ENCODE results near the gene LRRC37A3.
A peak's percentile ranks its signal among the peaks of the same experiment; 100 is the strongest.
"Not testable (repeated sequence)": the region's sequence is repeated elsewhere in the genome, so short reads cannot be mapped to it uniquely, and the experiment has no call there.

LRRC37A3 gene

GRCh38 chr17:64919289-64920025 is at the start of gene LRRC37A3:
Gene LRRC37A3, minus strand, starts transcription at chr17:64919478. Its CDS starts 22,221 bp downstream, at chr17:64897257.
- ATAC-seq (peak; percentile 99), DNase-seq (peak; percentile 100)
- H3K4me3 Mint-ChIP-seq: peak within 1 kb of the TSS; percentile 88 to 90
- H3K27me3 Mint-ChIP-seq, H3K9me3 Mint-ChIP-seq: not testable (repeated sequence)
- peak within 1 kb of the TSS; percentile 93 to 95 for H3K27ac Mint-ChIP-seq
- peaks cover 30% of the 10 kb centered on the region for H3K4me1 Mint-ChIP-seq

GRCh38 chr17:64965873-64966287 is 46.6 kb upstream of the LRRC37A3 start:
- Mint-ChIP-seq H3K4me3 (peak overlapping the region; percentile 53 to 66), H3K27ac (peak overlapping the region; percentile 40 to 78), H3K4me1 (peaks cover 61% of the 10 kb centered on the region)
- H3K27me3 Mint-ChIP-seq, H3K9me3 Mint-ChIP-seq: not testable (repeated sequence)
- DNase-seq (peak; percentile 85 to 90), ATAC-seq (peak; percentile 97)

DNA sequence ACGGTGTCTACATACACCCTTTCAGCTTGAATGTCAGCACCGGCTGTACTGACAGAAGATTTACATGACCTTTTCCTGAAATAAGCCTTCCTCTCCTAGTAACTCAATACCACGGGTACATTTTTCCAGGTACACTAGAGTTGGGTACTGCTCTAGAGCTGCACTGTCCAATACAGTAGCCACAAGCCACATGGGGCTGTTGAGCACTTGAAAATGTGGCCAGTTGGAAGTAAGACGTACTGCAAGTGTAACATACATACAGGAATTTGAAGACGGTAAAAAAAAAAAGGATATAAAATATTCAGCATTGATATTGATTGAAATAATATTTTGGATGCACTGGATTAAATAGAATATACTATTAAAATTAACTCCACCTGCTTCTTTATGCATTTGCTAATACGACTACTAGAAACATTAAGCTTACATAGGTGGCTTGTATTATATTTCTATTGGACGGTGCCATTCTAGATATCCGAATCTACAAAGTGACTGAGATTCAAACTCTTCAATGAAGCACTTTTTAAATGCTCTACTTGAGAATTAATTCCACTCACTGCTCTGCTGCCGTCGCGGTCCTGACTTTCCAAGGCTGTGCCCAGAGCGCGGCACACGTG is 46.1 kb upstream of the LRRC37A3 start:
- peak overlapping the region; percentile 40 to 78 for H3K27ac Mint-ChIP-seq
- not testable (repeated sequence) for H3K9me3 Mint-ChIP-seq, DNase-seq, H3K27me3 Mint-ChIP-seq, ATAC-seq
- peaks cover 61% of the 10 kb centered on the region for H3K4me1 Mint-ChIP-seq
- peak overlapping the region; percentile 47 to 66 for H3K4me3 Mint-ChIP-seq

GRCh38 chr17:64964796-64965195 is 45.5 kb upstream of the LRRC37A3 start:
- H3K4me3 Mint-ChIP-seq: peak overlapping the region in 1 of 2 donors; percentile 34
- DNase-seq: no peak
- ATAC-seq: no peak
- no peaks in the 10 kb centered on the region for H3K9me3 Mint-ChIP-seq
- H3K4me1 Mint-ChIP-seq: peaks cover 61% of the 10 kb centered on the region
- no peak overlapping the region for H3K27ac Mint-ChIP-seq
- H3K27me3 Mint-ChIP-seq: no peaks in the 10 kb centered on the region

DNA sequence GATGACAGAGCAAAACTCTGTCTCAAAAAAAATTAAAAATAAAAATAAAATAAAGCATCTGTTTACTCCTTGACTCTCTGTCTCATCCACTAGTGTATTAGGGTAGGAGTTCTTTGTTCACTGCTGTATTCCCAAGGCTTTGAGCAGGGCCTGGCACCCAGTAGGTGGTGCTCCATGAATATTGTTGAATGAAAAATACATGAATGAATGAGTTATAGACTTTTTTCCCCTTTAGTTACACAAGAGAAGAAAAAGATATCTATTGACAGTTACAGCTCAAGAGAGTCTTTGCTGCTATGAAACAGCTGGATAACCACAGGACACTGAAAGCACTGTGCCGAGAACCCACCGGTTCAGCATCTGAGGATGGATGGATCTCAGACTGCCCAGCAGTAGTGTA is 44.5 kb upstream of the LRRC37A3 start:
- not testable (repeated sequence) for H3K9me3 Mint-ChIP-seq, ATAC-seq, H3K27me3 Mint-ChIP-seq, H3K27ac Mint-ChIP-seq, DNase-seq, H3K4me3 Mint-ChIP-seq
- H3K4me1 Mint-ChIP-seq: peaks cover 52% of the 10 kb centered on the region

DNA sequence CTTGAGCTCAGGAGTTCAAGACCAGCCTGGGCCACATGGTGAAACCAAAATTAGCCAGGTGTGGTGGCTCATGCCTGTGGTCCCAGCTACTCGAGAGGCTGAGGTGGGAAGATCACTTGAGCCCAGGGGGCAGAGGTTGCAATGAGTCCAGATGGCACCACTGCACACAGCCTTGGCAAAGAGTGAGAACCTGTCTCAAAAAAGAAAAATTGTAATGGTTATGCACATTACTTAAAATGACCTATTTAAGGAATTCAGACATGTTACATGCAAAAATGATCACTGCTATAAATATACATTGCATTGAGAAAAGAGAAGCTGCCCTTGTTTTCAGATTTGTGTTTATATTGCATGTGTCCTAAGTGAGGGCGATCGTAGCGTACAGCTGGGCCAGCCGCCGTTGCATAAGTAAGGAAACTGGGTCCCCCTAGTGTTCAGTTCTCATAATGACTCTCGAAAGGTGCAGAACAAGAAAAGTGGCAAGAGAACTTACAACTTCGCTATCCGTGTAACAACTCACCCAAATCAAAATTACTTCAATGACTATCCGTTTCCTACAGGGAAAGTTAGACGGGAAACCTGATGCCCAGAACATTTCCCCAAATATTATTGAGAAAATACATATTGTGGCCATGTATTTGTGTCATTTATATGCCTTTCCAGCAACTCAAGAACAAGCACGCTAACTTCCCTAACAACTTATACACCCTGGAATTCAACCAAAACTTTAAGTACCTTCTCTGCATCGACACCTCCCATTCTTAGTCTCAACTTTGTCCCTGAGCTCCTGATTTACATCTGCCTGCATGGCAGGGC is 42.5 kb upstream of the LRRC37A3 start:
- peak; percentile 62 to 64 for DNase-seq
- H3K9me3 Mint-ChIP-seq, ATAC-seq, H3K27me3 Mint-ChIP-seq, H3K27ac Mint-ChIP-seq: not testable (repeated sequence)
- peaks cover 32% of the 10 kb centered on the region for H3K4me1 Mint-ChIP-seq
- peak overlapping the region in 1 of 2 donors; percentile 29 for H3K4me3 Mint-ChIP-seq

DNA sequence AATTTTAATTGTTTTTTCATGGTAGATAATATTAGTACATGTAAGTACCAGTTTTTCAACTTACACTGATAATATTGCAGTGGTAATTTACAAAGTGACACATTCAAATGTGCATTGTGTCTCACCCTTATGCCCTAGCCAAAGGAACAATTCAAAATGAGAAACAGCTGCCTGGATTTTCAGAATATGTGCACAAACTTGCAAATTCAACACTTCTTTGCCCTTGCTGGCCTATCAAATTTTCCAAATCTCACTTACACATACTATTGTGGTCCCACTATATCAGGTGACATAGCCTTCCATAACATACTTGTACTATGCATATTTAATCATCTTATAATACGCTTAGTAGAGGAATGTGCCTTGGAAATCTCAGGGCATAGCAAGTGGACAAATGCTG is 32.6 kb upstream of the LRRC37A3 start:
- DNase-seq: no peak
- Mint-ChIP-seq H3K4me3 (no peak overlapping the region), H3K27me3 (no peaks in the 10 kb centered on the region), H3K27ac (no peak overlapping the region), H3K9me3 (no peaks in the 10 kb centered on the region), H3K4me1 (no peaks in the 10 kb centered on the region)
- ATAC-seq: no peak

DNA sequence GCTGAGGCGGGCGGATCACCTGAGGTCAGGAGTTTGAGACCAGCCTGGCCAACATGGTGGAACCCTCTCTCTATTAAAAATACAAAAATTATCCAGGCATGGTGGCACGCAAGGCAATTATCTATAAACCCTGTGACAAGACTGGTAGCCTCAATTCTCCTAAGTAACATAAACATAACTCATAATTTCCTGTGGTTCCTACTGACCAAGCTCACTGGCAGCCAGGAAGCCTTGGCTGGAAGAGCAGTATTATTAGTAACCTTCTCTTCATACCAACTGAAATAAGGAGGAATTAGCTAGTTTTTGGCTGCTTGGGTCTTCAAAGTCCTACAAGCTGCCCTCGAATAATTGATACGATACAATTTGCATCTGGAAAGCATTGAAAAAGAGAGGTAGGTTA is 31.6 kb upstream of the LRRC37A3 start:
- H3K27ac Mint-ChIP-seq: no peak overlapping the region
- no peaks in the 10 kb centered on the region for H3K4me1 Mint-ChIP-seq
- no peaks in the 10 kb centered on the region for H3K9me3 Mint-ChIP-seq
- ATAC-seq (no peak), DNase-seq (no peak)
- H3K27me3 Mint-ChIP-seq: no peaks in the 10 kb centered on the region
- no peak overlapping the region for H3K4me3 Mint-ChIP-seq

DNA sequence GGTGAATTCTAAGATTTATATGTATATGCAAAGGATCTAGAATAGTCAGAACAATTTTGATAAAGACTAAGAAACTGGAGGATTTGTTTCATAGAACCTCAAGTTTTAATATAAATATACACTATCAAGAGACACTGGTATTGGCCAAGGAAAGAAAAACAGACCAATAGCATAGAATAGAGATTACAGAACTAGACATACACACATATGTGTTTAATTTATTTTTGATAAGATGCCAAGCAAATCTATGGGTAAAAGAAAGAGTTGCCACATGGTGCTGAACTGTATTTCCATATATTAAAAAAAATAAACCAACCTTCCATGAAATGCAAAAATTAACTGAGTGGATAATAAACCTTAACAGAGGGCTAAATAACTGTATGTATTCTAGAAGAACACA is 27.9 kb upstream of the LRRC37A3 start:
- Mint-ChIP-seq H3K4me3 (no peak overlapping the region), H3K27ac (no peak overlapping the region), H3K4me1 (no peaks in the 10 kb centered on the region), H3K9me3 (no peaks in the 10 kb centered on the region), H3K27me3 (no peaks in the 10 kb centered on the region)
- ATAC-seq (no peak), DNase-seq (no peak)

DNA sequence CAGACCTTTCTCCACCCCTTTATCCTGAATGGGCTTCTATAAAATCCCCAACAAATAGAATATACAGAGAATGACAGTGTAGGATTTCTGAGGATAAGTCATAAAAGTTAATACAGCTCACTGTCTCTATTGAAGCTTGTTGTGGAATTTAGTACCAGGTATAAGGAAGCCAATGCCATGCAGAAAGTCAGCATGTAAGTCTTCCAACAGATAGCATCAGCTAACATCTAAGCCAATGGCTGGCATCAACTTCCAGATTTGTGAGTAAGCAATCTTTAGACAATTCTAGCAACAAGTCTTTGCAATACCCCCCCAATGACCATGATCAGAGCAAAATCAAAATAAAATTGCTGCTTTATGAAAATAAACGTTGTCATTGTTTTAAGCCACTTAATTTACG is 22.5 kb upstream of the LRRC37A3 start:
- ATAC-seq: no peak
- H3K27ac Mint-ChIP-seq: no peak overlapping the region
- peaks cover 6% of the 10 kb centered on the region for H3K4me1 Mint-ChIP-seq
- H3K27me3 Mint-ChIP-seq: peaks cover 9% of the 10 kb centered on the region
- H3K4me3 Mint-ChIP-seq: no peak overlapping the region
- no peak for DNase-seq
- no peaks in the 10 kb centered on the region for H3K9me3 Mint-ChIP-seq

GRCh38 chr17:64941045-64941444 is 21.8 kb upstream of the LRRC37A3 start:
- no peaks in the 10 kb centered on the region for H3K9me3 Mint-ChIP-seq
- no peak overlapping the region for H3K27ac Mint-ChIP-seq
- no peak for ATAC-seq
- H3K27me3 Mint-ChIP-seq: peaks cover 9% of the 10 kb centered on the region
- no peak for DNase-seq
- H3K4me1 Mint-ChIP-seq: peaks cover 6% of the 10 kb centered on the region
- H3K4me3 Mint-ChIP-seq: no peak overlapping the region

DNA sequence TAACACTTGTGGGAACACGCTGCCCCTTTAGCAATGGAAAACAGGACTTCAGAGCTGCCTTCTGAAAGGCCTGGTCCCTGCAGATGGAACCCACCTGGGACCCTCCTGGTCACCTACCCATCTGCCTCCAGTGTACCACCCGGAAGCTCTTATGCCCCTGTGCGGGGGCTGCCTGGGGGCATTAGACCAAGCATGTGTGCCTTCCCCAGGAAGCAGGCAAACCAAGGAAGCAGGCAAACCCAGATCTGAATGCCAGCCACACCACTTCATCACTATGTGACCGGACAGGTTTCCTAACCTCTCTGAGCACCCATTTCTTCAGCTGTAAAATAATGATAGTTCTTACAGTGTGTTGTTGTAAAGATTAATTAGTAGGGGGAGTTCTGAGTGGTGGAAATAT is 20.8 kb upstream of the LRRC37A3 start:
- ATAC-seq (no peak), DNase-seq (no peak)
- peaks cover 6% of the 10 kb centered on the region for H3K4me1 Mint-ChIP-seq
- H3K27me3 Mint-ChIP-seq: peaks cover 9% of the 10 kb centered on the region
- H3K27ac Mint-ChIP-seq: no peak overlapping the region
- H3K4me3 Mint-ChIP-seq: no peak overlapping the region
- H3K9me3 Mint-ChIP-seq: no peaks in the 10 kb centered on the region

- peaks cover 9% of the 10 kb centered on the region for H3K27me3 Mint-ChIP-seq
- H3K27ac Mint-ChIP-seq: peak overlapping the region in 1 of 2 donors; percentile 5
- peaks cover 6% of the 10 kb centered on the region for H3K4me1 Mint-ChIP-seq
- H3K9me3 Mint-ChIP-seq: no peaks in the 10 kb centered on the region
- H3K4me3 Mint-ChIP-seq: no peak overlapping the region
- DNase-seq: peak; percentile 25 to 42
- peak; percentile 81 for ATAC-seq
These were observed 19.7 kb upstream of the LRRC37A3 start for GRCh38 chr17:64938925-64939474.

DNA sequence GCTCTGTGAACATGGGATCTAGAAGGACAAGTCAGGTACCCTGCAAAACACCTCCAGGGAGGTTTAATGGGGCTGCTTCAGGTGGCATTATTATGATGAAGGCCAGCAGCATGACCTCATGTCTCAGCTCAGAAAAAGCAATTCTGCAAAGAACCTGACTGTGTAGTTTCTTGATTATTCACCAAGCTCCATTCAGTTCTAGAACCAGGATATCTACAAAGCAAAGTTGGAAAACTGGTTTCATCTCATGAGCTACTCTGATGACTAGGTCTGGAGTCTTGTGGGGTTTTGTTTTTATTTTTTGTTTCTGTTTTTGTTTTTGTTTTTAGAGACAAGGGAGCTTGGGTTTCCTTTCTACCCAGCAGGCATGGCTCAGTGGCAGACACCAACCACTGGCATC is 19.0 kb upstream of the LRRC37A3 start:
- DNase-seq (no peak), ATAC-seq (no peak)
- Mint-ChIP-seq H3K4me1 (peaks cover 6% of the 10 kb centered on the region), H3K27me3 (peaks cover 9% of the 10 kb centered on the region), H3K9me3 (no peaks in the 10 kb centered on the region), H3K27ac (no peak overlapping the region), H3K4me3 (no peak overlapping the region)

DNA sequence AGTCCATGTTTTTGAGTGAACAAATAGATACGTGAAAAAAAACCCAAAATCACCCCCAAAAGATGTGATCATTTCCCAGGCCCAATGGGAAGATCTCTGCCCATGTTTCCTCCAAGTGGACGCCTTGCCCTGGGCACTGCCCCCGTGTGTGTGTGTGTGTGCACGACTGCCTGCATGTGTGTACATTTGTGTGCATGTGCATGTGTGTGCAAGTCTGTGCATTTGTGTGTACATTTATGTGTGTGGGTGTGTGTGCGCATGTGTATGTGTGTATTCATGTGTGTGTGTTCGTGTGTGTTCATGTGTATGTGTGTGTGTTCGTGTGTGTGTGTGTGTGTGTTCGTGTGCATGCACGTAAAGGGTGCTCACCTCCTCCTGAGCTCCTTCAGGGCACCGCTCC is 16.8 kb upstream of the LRRC37A3 start:
- Mint-ChIP-seq H3K27me3 (peaks cover 9% of the 10 kb centered on the region), H3K9me3 (no peaks in the 10 kb centered on the region), H3K4me1 (peaks cover 6% of the 10 kb centered on the region), H3K4me3 (no peak overlapping the region), H3K27ac (no peak overlapping the region)
- no peak for ATAC-seq
- no peak for DNase-seq

Measured in stimulated activated naive CD8-positive, alpha-beta T cell treated with anti-CD3 and anti-CD28 coated beads, Interleukin-15, amount 100 ng/mL, for 72 hours (primary cell).